H7 (cell line): Measurements from ENCODE around the gene KMT2E. TPM values are rescaled to one million over a fixed set of nuclear protein-coding genes. Genes with fewer than 3 reads are reported as not detected.

ENCODE experiments used
- DNase-seq: peaks from one replicate; pipeline ENCODE4 v3.0.0; 2012
- H3K27me3 ChIP-seq: 2 replicates; pipeline ENCODE4 v1.6.0; 2011; ENCODE audit warnings: mild to moderate bottlenecking, low read length; ENCODE audit not compliant: control insufficient read depth, insufficient read depth
- H3K36me3 ChIP-seq: replicated peaks from 2 replicates; pipeline ENCODE4 v1.5.1; 2011; ENCODE audit warnings: low read length; ENCODE audit not compliant: control insufficient read depth, insufficient read depth
- H3K4me3 ChIP-seq: 2 replicates; pipeline ENCODE4 v1.5.1; 2011; ENCODE audit warnings: low read depth, mild to moderate bottlenecking, control low read depth, low read length, moderate library complexity; ENCODE audit not compliant: insufficient read depth
- total RNA-seq: library from RNA; depleted of rRNA; stranded (reverse); fragments of >200 nt; shearing (Covaris generic); gene quantifications from 2 replicates; pipeline ENCODE4 v1.2.3, GENCODE V29; 2014

The KMT2E gene
- total RNA-seq, 1 experiment from 2014 or later: 19.7 TPM

- Histone ChIP-seq H3K36me3 (peaks cover 5% of the 10 kb centered on the region), H3K27me3 (no peaks in the 10 kb centered on the region), H3K4me3 (no peak overlapping the region)
- no peak for DNase-seq
Observed at GRCh38 chr7:105137898-105138297, 123.9 kb downstream of the KMT2E start.

DNA sequence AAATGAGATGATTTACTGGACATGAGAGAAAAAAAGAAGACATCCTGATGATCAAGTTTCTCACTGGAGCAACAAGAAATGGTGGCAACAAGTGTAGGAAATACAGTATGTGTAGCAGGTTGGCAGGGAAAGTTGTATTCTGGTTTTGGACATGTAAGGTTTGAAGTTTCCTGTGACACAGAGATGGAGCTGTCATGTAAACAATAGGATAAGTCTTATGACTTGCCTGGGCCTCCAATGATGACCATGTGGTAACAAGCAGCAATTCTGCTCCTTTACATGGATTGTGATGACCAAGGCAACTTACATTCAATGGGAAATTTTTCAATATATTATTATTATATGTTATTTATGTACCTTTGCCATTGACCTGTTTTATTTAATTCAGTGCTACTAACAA is 125.4 kb downstream of the KMT2E start:
- H3K4me3 ChIP-seq: no peak overlapping the region
- DNase-seq: no peak
- peaks cover 5% of the 10 kb centered on the region for H3K36me3 ChIP-seq
- no peaks in the 10 kb centered on the region for H3K27me3 ChIP-seq

DNA sequence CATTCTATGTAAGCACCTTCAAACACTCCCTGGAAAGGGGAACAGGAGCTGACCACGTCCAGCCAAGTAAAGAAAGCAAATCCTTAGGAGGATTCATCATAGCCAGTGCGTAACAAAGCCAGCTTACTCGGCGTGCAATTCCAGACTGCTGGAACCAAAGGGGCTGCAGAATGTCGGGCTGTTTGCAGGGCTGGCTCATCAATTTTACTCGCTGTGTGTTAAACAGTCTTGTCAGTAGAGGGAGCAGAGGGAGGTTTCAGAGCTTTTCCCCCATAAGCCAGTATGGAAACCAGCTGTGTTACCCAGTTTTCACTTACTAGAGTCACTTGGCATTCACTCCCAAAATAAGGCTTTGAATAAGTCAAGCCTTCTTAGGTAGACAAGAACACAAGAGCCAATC is 127.1 kb downstream of the KMT2E start:
- Histone ChIP-seq H3K4me3 (no peak overlapping the region), H3K36me3 (peaks cover 5% of the 10 kb centered on the region), H3K27me3 (no peaks in the 10 kb centered on the region)
- peak; percentile 64 for DNase-seq

- Histone ChIP-seq H3K36me3 (no peaks in the 10 kb centered on the region), H3K4me3 (no peak overlapping the region), H3K27me3 (no peaks in the 10 kb centered on the region)
- no peak for DNase-seq
Observed at GRCh38 chr7:105149827-105150226, 135.8 kb downstream of the KMT2E start.

GRCh38 chr7:105151152-105151551 is 137.1 kb downstream of the KMT2E start:
- H3K36me3 ChIP-seq: no peaks in the 10 kb centered on the region
- H3K27me3 ChIP-seq: no peaks in the 10 kb centered on the region
- no peak for DNase-seq
- H3K4me3 ChIP-seq: no peak overlapping the region

- Histone ChIP-seq H3K27me3 (no peaks in the 10 kb centered on the region), H3K4me3 (no peak overlapping the region), H3K36me3 (no peaks in the 10 kb centered on the region)
- no peak for DNase-seq
Observed at GRCh38 chr7:105153531-105153930, 139.5 kb downstream of the KMT2E start.

DNA sequence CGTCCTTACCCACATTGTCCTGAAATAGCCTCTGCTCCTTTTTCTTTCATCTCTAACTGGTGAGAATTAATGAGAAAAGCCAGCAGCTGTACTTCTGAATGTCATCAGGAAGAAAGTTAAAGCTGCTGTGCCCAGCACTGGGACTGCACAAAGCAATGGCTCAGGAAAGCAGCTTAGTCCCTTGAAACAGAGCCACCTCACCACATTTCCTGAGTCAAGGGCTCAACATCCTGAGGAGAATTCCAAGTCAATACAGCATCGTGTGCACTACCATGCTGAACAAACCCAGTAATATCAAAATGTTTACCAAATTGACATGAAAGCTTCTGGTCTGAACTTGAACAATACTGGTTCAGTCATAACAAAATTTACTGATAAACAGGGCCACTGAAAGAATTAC is 140.1 kb downstream of the KMT2E start:
- no peak for DNase-seq
- H3K27me3 ChIP-seq: no peaks in the 10 kb centered on the region
- H3K36me3 ChIP-seq: no peaks in the 10 kb centered on the region
- no peak overlapping the region for H3K4me3 ChIP-seq

GRCh38 chr7:105156731-105157130 is 142.7 kb downstream of the KMT2E start:
- no peak for DNase-seq
- Histone ChIP-seq H3K36me3 (no peaks in the 10 kb centered on the region), H3K4me3 (no peak overlapping the region)

GRCh38 chr7:105157278-105157677 is 143.3 kb downstream of the KMT2E start:
- Histone ChIP-seq H3K4me3 (no peak overlapping the region), H3K36me3 (no peaks in the 10 kb centered on the region), H3K27me3 (no peaks in the 10 kb centered on the region)
- no peak for DNase-seq

More at GRCh38 chr7:105156731-105157130, 142.7 kb downstream of the KMT2E start:
- H3K27me3 ChIP-seq: no peaks in the 10 kb centered on the region

- H3K27me3 ChIP-seq: no peaks in the 10 kb centered on the region
- no peak overlapping the region for H3K4me3 ChIP-seq
- no peaks in the 10 kb centered on the region for H3K36me3 ChIP-seq
- DNase-seq: no peak
Observed at GRCh38 chr7:105161366-105161765, 147.4 kb downstream of the KMT2E start.
